Activated CD4-positive, alpha-beta T cell treated with anti-CD3 and anti-CD28 coated beads, Interleukin-2, amount 50 U/mL, for 24 hours (primary cell): ENCODE data around the gene ZFAND3.

Experiments used
- DNase-seq, 2 donors: peaks; one replicate each; pipeline ENCODE4 v3.0.0-alpha.2; 2020; ENCODE audit warnings: low read depth in 1 of 2, low spot score in 1 of 2

ZFAND3 gene

DNA sequence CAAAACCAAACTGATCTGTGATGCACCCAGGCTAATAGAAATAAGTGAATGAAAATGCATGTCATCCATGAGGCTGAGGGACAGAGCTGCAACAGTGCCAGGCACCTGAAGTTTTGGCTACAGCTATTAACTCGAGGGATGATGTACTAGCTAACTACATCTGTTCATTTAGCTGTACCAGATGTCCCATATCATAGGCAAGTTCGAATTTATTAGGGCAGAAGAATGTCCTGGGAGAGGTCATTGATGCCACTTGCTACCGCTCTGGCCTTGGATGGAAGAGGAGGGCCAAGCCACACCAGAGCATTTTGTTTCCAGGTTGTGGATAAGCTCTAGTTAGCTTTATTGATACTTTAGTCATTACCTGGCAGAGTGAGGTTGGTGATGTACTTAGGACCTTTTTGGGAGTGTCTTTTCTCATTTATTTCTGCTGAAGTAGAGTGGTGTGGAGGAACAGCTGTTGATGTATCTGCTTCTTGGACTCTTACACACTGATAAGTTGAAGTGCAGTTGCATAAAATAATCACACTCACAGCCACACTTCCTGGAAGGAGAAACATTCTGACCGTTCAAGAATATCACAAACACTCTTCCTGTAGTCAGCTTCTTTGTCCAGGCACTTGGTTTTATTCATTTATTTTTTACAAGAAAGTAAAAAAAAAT, 8.2 kb downstream of the ZFAND3 start:
- no peak for DNase-seq

DNA sequence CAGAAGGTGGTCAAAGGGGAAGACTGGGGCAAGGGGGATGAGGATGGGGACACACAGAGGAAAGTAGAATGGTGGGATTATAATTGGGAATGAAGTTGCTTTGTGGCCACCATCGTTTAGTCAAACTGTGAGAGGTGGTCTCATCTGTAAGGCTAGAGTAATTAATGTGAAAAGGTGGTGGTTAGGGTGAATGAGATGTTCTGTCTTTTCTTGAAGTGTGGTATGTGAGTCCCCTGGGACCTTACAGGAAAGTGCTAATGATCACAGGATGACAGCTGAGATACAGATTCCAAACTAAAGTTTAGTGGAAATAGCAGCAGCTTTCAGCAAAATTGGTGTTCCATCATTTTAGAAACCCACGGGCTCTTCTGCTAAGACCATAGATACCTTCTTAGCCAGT, 10.7 kb downstream of the ZFAND3 start:
- DNase-seq = no peak

DNA sequence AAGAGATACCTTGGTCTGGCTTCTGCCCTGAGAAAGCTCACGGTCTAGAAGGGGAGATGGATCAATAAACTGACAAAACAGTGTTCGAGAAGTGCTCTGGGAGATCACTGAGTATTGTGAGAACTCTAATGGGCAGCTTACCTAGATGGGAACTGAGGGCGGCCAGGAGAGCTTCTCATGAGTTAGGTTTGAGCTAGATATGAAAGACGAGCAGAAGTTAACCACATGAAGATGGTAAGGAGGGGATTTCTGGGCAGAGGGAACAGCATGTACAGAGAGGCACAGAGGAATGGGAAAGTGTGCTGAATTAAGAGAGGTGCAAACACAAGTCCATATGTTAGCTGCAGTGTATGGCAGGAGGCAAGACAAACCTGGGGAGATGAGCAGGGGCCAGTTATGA, 11.9 kb downstream of the ZFAND3 start:
- no peak for DNase-seq

DNA sequence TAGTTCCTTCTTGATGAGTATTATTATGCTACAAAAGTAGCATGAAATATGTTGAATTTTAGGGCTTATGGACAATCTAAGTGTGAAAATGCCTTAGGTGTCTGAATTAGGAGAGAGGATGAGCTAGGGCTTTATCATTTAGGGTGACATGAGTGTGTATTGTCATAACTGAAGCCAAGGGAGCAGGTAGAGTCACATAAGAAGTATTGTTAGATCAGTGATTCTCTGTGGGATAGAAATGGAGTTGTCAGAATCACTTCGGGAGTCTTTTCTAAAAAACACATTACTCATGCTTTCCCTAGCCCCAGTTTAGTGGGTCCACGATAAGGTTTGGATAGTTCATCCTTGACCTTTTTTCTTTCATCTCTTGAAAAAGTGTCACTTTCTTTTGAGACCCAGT, 16.4 kb downstream of the ZFAND3 start:
- no peak for DNase-seq

DNA sequence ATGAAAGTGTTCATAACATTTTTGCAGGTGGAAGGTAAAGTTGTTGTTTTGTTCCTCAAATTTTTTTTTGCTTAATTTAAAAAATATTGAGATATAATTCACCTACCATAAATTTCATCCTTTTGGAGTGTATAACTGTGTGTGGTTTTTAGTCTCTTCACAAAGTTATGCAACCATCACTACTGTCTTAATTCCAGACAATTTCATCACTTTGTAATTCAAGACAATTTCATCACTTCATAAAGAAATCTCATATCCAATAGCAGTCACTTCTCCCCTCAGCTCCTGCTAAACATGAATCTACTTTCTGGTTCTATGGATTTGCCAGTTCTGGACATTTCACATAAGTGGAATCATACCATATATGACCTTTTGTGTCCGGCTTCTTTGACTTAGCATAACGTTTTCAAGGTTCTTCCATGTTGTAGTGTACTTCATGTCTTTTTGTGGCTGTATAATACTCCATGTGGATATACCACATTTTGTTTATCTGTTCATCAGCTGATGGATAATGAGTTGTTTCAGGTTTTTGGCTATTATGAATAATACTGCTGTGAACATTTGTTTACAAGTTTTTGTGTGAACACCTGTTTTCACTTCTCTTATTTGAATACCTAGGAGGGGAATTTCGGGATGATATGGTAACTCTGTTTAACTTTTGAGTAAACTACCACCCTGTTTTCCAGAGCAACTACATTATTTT, 18.8 kb downstream of the ZFAND3 start:
- no peak for DNase-seq

DNA sequence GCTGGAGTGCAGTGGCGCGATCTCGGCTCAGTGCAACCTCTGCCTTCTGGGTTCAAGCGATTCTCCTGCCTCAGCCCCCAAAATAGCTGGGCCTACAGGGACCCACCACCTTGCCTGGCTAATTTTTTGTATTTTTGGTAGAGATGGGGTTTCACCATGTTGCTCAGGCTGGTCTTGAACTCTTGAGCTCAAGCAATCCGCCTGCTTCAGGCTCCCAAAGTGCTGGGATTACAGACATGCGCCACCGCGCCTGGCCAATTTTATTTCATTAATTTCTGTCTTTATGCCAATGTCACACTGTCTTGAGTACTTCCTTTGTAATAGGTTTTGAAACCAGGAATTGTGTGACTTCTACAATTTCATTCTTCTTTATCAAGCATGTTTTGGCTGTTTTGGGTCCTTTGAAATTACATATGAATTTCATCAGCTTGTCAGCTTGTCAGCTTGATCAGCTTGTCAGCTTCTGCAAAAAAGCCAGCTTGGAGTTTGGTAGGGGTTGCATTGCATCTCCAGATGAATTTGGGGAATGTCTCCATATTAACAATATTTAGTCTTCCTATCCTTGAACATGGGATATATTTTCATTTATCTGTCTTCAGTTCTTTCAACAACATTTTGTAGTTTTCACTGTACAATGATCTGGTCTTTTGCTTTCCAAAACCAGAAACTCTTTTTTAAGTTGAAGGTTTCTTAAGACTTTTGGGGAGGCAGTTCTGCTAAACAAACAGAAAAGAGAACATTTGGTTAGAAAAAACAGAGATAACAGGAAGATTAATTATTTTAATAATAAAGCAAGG, 20.8 kb downstream of the ZFAND3 start:
- DNase-seq = no peak

DNA sequence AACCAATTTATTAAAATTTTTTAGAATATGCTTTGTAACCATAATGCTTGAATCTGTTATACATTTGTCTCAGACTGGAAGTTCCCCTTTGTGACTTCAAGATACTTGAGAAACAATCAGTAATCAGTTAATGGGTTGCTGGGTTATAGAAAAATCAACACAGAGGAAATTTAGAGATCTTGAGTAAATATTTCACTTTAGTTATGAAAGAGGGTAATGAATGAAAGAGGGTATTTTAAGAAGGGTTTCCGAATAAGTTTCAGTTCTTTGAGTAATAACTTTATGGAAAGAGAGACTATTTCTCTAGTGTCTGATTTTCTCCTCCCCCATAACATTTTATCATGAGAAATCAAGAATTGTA, 21.4 kb downstream of the ZFAND3 start:
- no peak for DNase-seq

DNA sequence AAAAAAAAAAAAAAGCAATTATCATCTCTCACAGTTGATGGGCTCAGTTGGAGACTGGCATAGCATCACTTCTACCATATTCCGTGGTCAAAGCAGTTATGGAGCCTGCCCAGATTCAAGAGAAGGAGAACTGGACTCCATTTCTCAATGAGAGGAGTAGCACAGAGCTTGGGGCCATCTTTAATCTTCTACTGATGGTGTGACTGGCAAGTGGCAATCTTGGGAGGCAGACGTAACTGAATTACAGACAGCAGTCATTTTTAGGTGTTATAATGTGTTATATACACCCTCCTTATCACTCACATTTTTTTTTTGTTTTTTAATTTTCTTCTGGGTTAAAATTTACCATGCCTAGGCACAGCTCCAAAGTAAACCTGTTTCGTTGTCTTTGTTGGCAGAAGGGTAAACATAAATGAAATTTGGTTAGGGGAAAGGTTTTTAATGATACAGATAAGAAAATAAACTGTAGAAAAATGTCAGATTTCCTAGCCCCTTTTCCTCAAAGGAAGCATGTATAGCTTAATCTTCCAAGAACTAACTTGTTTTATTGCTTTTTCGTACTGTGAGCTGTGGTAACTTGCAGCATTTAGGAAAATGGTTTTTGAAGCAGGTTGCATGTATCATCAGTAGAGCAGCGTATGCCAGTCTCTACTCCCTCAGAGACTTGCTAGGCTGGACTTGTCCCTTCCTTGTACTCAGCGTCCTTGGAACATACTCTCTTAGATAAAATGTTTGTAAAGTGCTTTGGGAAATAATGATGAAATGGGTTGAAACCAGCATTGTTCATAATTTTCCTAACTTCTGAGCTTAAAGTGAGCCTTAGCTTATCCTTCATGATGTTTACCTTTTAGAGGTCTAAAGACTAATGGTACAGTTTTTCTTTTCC, 25.7 kb downstream of the ZFAND3 start:
- DNase-seq = no peak

DNA sequence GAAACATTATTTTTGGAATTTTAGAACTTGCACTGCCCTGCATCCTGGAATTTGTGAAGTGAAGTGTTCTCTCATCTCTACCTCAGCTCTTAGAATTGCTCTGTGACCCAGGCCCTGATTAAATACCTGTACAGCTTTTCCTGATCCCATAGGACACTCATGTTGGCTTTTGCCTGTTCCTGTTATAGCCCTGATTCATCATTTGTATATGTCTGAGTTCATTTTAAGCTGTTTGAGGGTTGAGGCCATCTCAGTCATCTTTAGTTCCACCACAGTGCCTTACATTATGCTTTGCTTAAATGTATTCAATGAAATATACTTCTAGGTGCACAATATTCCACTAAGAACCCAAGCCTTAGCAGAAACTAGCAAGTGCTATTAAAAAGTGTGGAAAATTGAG, 26.4 kb downstream of the ZFAND3 start:
- DNase-seq = no peak

DNA sequence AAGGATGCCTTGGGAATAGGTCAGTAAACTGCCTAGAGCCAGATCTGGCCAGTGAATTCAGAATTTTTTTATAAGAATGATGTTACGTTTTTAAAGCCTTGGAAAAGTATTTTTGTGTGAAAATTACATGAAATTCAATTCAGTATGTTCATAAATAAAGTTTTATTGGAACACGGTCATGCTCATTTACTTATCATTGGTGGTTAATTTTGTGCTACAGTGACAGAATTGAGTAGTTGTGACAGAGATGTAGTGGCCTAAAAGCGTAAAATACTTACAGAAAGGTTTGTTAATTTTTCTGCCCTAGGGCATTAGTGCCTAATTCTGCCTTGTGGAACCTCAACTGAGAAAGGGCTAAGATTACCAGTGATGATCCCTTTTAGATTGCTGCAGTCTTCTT, 28.2 kb downstream of the ZFAND3 start:
- DNase-seq = no peak

DNA sequence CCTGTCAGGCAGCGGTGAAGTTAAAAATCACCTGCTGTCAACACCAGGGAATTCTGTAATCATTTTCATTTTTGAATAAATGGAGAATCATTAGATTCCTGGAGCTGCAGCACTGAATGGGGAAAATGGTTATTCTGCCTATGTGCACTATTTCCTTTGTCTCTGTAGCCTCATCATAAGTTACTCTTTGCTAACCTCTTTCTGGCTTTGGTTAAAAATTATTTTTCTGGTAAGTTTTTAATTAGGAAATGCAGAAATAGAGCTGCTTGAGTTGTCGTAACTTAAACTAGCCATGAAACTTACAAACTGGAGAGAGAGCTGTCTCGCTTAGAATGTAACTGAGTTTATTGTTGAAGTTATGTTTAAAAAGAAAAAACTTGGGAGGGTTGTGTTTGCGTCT, 28.8 kb downstream of the ZFAND3 start:
- no peak for DNase-seq

DNA sequence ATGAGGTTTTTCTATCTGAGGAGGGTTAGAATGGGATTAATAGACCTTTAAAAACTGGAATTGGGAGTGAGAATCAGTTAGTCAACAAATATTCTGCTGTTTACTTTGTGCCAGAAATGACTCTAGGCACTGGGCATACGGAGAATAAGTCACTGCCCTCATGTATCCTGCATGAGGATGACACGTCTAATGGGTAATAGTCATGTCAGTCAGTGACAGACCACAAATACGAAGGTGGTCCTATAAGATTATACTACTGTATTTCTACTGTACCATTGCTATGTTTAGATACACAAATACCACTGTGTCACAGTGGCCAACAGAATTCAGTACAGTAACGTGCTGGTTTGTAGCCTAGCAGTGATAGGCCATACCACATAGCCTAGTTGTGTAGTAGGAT, 30.7 kb downstream of the ZFAND3 start:
- no peak for DNase-seq

DNA sequence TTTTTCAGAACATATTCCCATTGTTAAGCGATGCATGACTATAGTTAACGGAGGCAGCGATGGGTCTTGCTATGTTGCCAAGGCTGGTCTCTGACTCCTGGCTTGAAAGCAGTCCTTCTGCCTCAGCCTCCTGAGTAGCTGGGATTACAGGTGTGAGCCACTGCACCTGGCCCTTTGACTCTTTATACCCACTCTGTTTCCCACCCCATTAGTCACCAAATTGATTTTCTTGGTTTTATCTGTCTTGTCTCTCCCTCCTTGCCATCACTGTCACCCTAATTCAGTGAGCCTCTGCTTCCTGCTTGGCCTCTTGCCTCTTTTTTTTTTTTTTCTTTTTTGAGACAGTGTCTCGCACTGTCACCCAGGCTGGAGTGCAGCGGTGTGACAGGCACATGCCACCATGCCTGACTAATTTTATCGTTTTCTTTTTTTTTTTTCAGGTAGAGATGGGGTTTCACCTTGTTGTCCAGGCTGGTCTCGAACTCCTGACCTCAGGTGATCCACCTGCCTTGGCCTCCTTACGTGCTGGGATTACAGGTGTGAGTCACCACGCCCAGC, 31.3 kb downstream of the ZFAND3 start:
- DNase-seq = no peak

DNA sequence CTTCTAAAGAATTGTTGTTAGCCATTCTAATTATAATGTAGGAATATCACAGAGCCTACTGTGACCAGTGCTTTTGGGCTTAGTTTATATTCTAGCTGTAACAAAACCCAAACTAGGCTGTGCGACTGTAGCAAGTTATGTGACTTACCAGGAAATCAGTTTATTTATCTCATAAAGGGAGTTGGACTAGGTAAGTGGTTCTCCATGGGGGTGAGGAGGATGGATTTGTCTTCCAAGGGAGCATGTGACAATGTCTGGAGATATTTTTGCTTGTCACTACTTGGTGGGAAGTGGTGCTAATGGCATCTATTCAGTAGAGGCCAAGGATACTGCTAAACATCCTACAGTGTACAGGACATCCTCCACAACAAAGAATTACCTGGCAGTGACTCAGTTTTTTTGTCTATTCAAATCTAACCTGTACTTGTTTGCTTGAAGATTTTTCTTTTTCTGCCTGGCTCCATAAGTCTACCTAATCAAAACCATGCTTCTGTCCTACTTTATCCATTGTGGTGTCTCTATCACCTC, 32.5 kb downstream of the ZFAND3 start:
- DNase-seq = no peak

DNA sequence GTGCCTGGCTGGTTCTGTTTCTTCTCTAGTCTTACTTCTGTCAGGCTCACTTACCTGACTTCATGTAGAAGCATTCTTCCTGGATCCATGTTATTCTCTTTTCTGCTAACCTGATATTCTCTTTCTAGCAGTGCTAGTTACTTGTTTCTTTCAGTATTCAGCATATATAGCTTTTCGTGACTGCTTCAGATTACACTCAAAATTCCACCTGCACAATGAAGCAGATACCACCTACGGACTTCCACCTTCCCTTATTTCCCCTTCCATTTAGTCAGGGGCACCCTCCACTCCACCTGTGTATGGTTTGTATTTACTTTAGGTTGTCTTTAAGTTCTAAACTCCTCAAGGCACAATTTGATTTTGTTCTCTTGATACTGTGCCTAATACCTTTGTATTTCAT, 36.8 kb downstream of the ZFAND3 start:
- DNase-seq = no peak

DNA sequence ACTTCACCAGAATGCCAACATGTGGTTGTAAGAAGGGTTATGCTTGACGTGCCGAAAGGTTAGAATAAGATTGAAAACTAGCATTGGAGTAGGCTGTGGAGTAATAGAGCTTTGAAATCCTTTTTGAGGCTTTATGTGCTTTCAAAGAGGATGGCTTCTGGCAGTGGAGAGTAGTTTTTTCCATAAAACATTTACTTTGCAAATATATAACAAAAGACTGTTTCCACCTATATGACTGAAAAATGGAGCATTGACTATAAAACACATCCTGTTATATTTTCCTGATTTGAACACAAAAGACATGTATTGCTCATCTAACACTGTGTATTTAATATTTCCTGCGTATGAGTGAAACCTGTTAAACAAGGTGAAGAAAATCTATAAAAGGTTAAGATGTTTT, 38.8 kb downstream of the ZFAND3 start:
- no peak for DNase-seq

DNA sequence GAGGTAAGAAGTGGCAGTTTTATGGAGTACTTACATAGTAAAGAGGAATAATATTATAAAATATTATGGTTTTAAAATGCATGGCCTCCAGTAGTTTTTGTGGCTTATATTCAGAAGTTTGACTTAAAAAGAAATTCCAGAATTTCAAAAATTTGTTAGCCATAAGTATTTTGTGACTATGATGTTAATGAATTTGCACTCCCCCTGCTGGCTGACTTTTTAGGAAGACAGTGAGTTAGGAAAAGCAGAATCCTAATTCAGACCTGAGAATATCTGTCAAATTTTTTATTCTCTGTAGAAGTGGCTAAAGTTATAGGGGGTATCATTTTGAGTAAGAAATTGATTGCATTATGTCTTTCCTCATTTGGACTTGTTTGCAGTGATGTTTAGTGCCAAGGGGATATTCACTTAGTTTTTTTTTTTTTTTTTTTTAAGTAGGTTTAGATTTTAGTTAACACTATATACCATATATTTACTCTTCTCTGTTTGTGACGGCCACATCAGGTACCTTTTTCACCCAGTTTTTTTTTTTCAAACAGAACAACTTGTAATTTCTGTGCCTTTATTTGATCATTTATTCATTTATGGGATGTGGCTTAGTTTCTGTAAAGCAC, 40.8 kb downstream of the ZFAND3 start:
- DNase-seq = no peak

DNA sequence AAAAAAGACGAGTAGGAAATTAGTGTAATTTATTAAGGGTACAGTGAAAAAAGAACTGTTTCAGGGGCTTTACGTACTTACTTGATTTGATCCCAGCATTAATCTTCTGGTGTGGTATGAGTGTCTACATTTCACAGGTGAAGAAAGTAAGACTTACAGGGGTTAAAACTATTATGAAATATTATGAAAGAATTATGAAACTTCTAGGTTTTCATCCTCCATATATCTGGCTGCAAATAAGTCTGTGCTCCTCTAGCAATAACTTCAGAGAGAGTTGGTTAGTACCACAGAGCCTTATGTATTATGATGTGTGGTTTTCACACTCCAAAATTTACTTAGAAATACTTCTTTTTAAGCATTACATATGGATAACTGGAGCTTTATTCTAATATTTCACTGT, 41.9 kb downstream of the ZFAND3 start:
- DNase-seq = no peak

DNA sequence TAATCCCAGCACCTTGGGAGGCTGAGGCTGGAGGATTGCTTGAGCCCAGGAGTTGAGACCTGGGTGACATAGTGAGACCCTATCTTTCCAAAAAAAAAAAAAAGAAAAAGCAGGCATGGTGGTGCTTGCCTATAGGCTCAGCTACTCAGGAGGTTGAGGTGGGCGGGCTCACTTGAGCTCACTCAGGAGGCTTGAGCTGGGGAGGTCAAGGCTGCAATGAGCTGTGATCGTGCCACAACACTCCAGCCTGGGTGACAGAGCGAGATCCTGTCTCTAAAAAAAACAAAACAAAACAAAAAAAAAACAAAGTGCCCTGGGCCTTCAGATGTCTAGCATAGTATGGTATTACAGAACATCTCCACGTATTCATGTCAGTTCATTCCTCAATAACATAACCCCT, 42.9 kb downstream of the ZFAND3 start:
- DNase-seq = no peak

DNA sequence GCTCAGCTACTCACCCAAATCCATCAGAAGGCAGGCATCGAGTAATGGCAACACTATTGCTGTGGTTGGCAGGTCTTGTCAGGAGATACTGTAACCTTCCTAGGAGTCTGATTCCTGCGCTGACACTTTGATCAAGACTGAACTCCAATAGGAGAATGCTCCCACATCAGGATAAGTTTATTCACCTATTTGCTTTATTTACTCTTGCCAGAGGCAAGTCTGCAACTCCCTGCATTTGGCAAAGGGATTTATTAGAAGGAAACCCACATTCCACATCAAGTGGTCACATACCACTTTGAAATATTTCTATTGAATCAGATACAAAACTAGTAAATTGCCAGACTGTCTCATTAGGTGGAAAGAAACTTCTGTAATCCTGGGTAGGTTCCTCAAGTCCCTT, 43.5 kb downstream of the ZFAND3 start:
- no peak for DNase-seq
